Measurements from ENCODE around the gene PPM1N. TPM values are rescaled to one million over a fixed set of nuclear protein-coding genes. Genes with fewer than 3 reads are reported as not detected.

PPM1N gene
- total RNA-seq, 4 donors from 2014 or later: 0.76 TPM; not detected in 3

DNA sequence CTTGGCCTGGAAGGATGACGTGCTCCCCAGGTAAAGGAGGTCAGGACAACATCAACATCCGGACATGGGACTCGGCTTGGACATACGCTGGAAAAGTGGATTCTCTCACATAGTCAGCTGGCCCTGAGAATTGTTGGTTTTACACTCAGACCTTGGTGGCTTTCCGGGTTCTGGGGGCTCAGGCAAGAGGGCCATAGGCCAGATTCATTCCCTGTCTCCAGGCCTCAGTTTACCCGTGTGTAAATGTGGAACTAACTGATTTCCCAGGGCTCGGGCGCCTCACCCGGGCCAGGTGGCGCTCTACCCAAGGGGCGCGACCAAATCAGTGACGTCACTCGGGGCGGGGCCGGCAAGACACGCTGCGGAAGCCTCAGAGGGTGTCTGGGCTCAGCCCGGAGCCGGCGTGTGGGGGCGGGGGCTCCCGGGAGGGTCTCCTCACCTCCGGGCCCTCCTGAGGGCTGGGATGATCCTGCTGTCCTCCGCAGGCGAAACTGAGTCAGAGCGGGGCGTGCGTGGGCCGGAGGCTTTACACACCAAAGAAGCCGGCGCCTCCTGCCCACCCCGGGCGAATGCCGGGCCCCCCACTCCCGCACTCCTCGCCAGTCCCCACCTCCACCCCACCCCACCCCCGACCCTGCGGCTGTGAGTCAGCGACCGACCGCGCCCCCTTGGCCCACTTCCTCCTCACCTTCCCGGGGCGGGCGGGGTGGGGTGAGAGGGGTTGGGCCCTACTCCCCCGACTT lies 8.2 kb downstream of the PPM1N start:
- DNase-seq (peak; percentile 92 to 93), ATAC-seq (peak; percentile 80 to 82)
- TF ChIP-seq CTCF (IDR thresholded peaks at IDR 0.05 in 4 of 5, conservative IDR thresholded peaks at IDR 0.05 in 1 of 5): peak in 3 of 5 experiments; percentile 22 to 57 (median 55)
- peak; percentile 93 for TF ChIP-seq POLR2A (IDR thresholded peaks at IDR 0.05)
- H3K36me3 ChIP-seq: no peaks in the 10 kb centered on the region
- no peaks in the 10 kb centered on the region for H3K9me3 ChIP-seq
- peak overlapping the region; percentile 84 to 91 (median 88) for H3K4me3 ChIP-seq
- peak overlapping the region; percentile 90 to 96 (median 94) for H3K27ac ChIP-seq
- no peaks in the 10 kb centered on the region for H3K27me3 ChIP-seq
- in situ Hi-C loops (cut with MboI; ENCODE audit: low sequenced_read_pairs in 4 of 4) (no loop called here), intact Hi-C loops (cut with DNase I; ENCODE audit: low total_unique reads) (loop anchor here (2.0 kb wide), 1 partner anchor 210 kb away; no protein-coding TSS in a partner anchor)
- peaks cover 14 to 23% of the 10 kb centered on the region in 2 donors for H3K4me1 ChIP-seq

- peak in 1 of 5 experiments; percentile 5 for TF ChIP-seq CTCF (IDR thresholded peaks at IDR 0.05 in 4 of 5, conservative IDR thresholded peaks at IDR 0.05 in 1 of 5)
- peak; percentile 84 for TF ChIP-seq POLR2A (IDR thresholded peaks at IDR 0.05)
- Histone ChIP-seq H3K4me1 (peaks cover 21 to 23% of the 10 kb centered on the region in 2 donors), H3K36me3 (no peaks in the 10 kb centered on the region), H3K27me3 (no peaks in the 10 kb centered on the region), H3K4me3 (peak within 1 kb of the TSS; percentile 84 to 91 (median 88)), H3K27ac (peak within 1 kb of the TSS; percentile 90 to 96 (median 94)), H3K9me3 (no peaks in the 10 kb centered on the region)
- DNase-seq (peak; percentile 84 to 87), ATAC-seq (peak; percentile 81 to 82)
- intact Hi-C loops (cut with DNase I; ENCODE audit: low total_unique reads): loop anchor here (2.0 kb wide), 1 partner anchor 210 kb away; no protein-coding TSS in a partner anchor
- in situ Hi-C loops (cut with MboI; ENCODE audit: low sequenced_read_pairs in 4 of 4): no loop called here
These were observed 9.0 kb downstream of the PPM1N start, which contains the start of gene VASP for GRCh38 chr19:45506989-45507871. Gene VASP, plus strand, starts transcription at chr19:45507479. Its CDS starts 293 bp downstream, at chr19:45507772.

GRCh38 chr19:45507872-45508416 lies 9.7 kb downstream of the PPM1N start:
- Histone ChIP-seq H3K4me3 (peak overlapping the region; percentile 84 to 91 (median 88)), H3K36me3 (no peaks in the 10 kb centered on the region), H3K9me3 (no peaks in the 10 kb centered on the region), H3K27me3 (no peaks in the 10 kb centered on the region), H3K27ac (peak overlapping the region; percentile 90 to 96 (median 94)), H3K4me1 (peaks cover 23 to 24% of the 10 kb centered on the region in 2 donors)
- DNase-seq (no peak), ATAC-seq (no peak)
- intact Hi-C loops (cut with DNase I; ENCODE audit: low total_unique reads): loop anchor here (2.0 kb wide), 1 partner anchor 209 kb away; no protein-coding TSS in a partner anchor
- in situ Hi-C loops (cut with MboI; ENCODE audit: low sequenced_read_pairs in 4 of 4): no loop called here
- TF ChIP-seq POLR2A (IDR thresholded peaks at IDR 0.05) (no peak), CTCF (IDR thresholded peaks at IDR 0.05 in 4 of 5, conservative IDR thresholded peaks at IDR 0.05 in 1 of 5) (no peak)

DNA sequence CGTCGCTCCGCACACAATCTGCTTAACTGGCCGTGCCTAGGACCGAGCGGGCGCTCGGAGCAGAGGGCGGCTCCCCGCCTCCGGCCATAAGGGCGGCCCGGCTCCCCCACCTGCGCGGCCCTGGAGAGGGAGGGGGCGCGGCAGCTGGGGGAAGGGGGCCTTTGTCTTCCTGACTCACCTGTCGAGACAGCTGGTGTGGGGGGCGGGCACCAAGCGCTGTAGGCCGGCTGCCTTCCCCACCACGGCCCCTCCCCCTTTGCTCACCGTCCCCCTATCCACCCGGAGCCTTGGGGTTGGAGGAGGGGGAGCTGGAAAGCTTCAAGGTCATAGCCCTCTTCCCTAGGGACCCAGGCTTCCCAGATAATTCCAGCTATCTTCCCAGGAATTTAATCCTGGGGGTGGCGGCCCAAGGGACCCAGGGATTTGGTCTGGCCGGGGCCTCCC lies 10.2 kb downstream of the PPM1N start:
- DNase-seq (no peak), ATAC-seq (no peak)
- Histone ChIP-seq H3K27ac (peak overlapping the region; percentile 90 to 96 (median 94)), H3K4me1 (peaks cover 23 to 29% of the 10 kb centered on the region in 2 donors), H3K4me3 (peak overlapping the region; percentile 84 to 91 (median 88)), H3K36me3 (no peaks in the 10 kb centered on the region), H3K27me3 (no peaks in the 10 kb centered on the region), H3K9me3 (no peaks in the 10 kb centered on the region)
- intact Hi-C loops (cut with DNase I; ENCODE audit: low total_unique reads) (no loop called here), in situ Hi-C loops (cut with MboI; ENCODE audit: low sequenced_read_pairs in 4 of 4) (no loop called here)
- TF ChIP-seq POLR2A (IDR thresholded peaks at IDR 0.05) (no peak), CTCF (IDR thresholded peaks at IDR 0.05 in 4 of 5, conservative IDR thresholded peaks at IDR 0.05 in 1 of 5) (no peak)
